K562 (cell line): ENCODE data around the gene GYS1. TPM values are rescaled to one million over a fixed set of nuclear protein-coding genes. Genes with fewer than 3 reads are reported as not detected.

ENCODE experiments used
- ATAC-seq: fragments of 200-7000 bp; cut with Tn5 transposase; 3 replicates; pipeline ENCODE4 v1.9.1; 2020; ENCODE audit warnings: moderate library complexity
- BruUV-seq: library from RNA; stranded (reverse); fragments of 400-500 nt; replicated peaks from 2 replicates; lab custom pipeline; 2021; lab: Mats Ljungman, UMichigan
- CTCF ChIA-PET: fragments of 300-600 bp; formaldehyde crosslinking; extraction: SDS; loops from one replicate; lab custom pipeline; 2021; ENCODE audit warnings: low intra/inter-chr PET ratio; lab: Yijun Ruan, JAX
- POLR2A ChIA-PET: fragments of 300-600, 350-650 bp; sonication (Branson Sonifier 250); formaldehyde crosslinking; extraction: SDS; loops from one replicate; lab custom pipeline; 2021; ENCODE audit warnings: antibody characterized with exemption, inconsistent platforms; lab: Yijun Ruan, JAX
- DNase-seq, 4 experiments: peaks; one replicate each; pipeline versions ENCODE4 v3.0.0 to v3.0.0-alpha.2; 2011 to 2018; ENCODE audit warnings: low spot score in 3 of 4, mixed read lengths in 3 of 4; ENCODE audit errors: extremely low read depth in 1 of 4
- FAIRE-seq: peaks from 2 replicates; lab custom pipeline; 2011; peaks lifted over from hg19 to GRCh38; lab: Jason Lieb, UNC
- H2AFZ ChIP-seq: 2 replicates; pipeline ENCODE4 v1.6.0; 2011; ENCODE audit warnings: low read depth, low read length, control low read depth, inconsistent platforms
- H3K27ac ChIP-seq: fragments of 200-600 bp; 3 replicates; pipeline ENCODE4 v1.8.0; 2011; ENCODE audit warnings: low read depth, mild to moderate bottlenecking, control low read depth, inconsistent platforms, low read length, moderate library complexity, mixed read lengths; ENCODE audit errors: extremely low read depth
- H3K27me3 ChIP-seq, 2 experiments: fragments of 300-600 bp in 1 of 2; 2 replicates in 1 of 2; 3 replicates in 1 of 2; pipeline versions ENCODE4 v1.6.0 to v1.8.0; 2011; ENCODE audit warnings: inconsistent platforms in 2 of 2, low read length in 2 of 2, mild to moderate bottlenecking in 1 of 2, mixed read lengths in 1 of 2, moderate library complexity in 1 of 2; ENCODE audit not compliant: control insufficient read depth in 2 of 2, insufficient read depth in 2 of 2
- H3K36me3 ChIP-seq: fragments of 300-600 bp; 3 replicates; pipeline ENCODE4 v1.8.0; 2011; ENCODE audit warnings: mild to moderate bottlenecking, low read length, inconsistent platforms; ENCODE audit not compliant: control insufficient read depth, insufficient read depth
- H3K4me1 ChIP-seq, 2 experiments: fragments of 200-600 bp in 1 of 2; replicated peaks in 1 of 2; 2 replicates in 1 of 2; 3 replicates in 1 of 2; pipeline versions ENCODE4 v1.5.1 to v1.8.0; 2011; ENCODE audit warnings: inconsistent platforms in 2 of 2, low read length in 2 of 2, mild to moderate bottlenecking in 1 of 2, mixed read lengths in 1 of 2, moderate library complexity in 1 of 2; ENCODE audit not compliant: control insufficient read depth in 2 of 2, insufficient read depth in 2 of 2
- H3K4me2 ChIP-seq: 2 replicates; pipeline ENCODE4 v1.6.1; 2011; ENCODE audit warnings: low read length, control low read depth, inconsistent platforms, mixed read lengths; ENCODE audit not compliant: insufficient read depth
- H3K4me3 ChIP-seq: fragments of 200-600 bp; sonication (generic), shearing (Covaris generic); 2 replicates; pipeline ENCODE4 v1.5.1; 2016; ENCODE audit warnings: control low read depth, inconsistent platforms
- H3K79me2 ChIP-seq: fragments of 200-600 bp; 3 replicates; pipeline ENCODE4 v1.8.0; 2011; ENCODE audit warnings: low read length, inconsistent platforms; ENCODE audit not compliant: control insufficient read depth, insufficient read depth
- H3K9ac ChIP-seq, 2 experiments: 2 replicates each; pipeline versions ENCODE4 v1.6.0 to v1.6.1; 2011; ENCODE audit warnings: low read depth in 2 of 2, low read length in 2 of 2, control low read depth in 1 of 2, inconsistent platforms in 1 of 2, mild to moderate bottlenecking in 1 of 2, mixed read lengths in 1 of 2; ENCODE audit not compliant: insufficient read depth in 1 of 2
- H3K9me1 ChIP-seq: one replicate; pipeline ENCODE4 v1.6.0; 2011; ENCODE audit warnings: inconsistent platforms, mild to moderate bottlenecking, low read length, moderate library complexity; ENCODE audit not compliant: control insufficient read depth, insufficient read depth
- H3K9me3 ChIP-seq: replicated peaks from 2 replicates; pipeline ENCODE4 v1.5.1; 2011; ENCODE audit warnings: low read depth, low read length, inconsistent platforms; ENCODE audit not compliant: control insufficient read depth, insufficient read depth
- H4K20me1 ChIP-seq: replicated peaks from 2 replicates; pipeline ENCODE4 v1.6.1; 2011; ENCODE audit warnings: low read length, inconsistent platforms, mixed read lengths; ENCODE audit not compliant: control insufficient read depth, insufficient read depth
- CSDE1 ChIP-seq, 2 experiments: fragments of 450-650 bp; IDR thresholded peaks; 2 replicates each; pipeline ENCODE4 v1.6.1; 2016; ENCODE audit warnings: mild to moderate bottlenecking in 1 of 2
- DMBX1 ChIP-seq: fragments of 250-450 bp; sonication (Bioruptor Pico); IDR thresholded peaks from 2 replicates; pipeline ENCODE4 v1.8.0; 2022; ENCODE audit warnings: inconsistent platforms, mild to moderate bottlenecking, moderate library complexity, borderline replicate concordance
- E2F5 ChIP-seq: sonication (generic); formaldehyde crosslinking; IDR thresholded peaks from 2 replicates; pipeline ENCODE4 v1.8.0; 2022; ENCODE audit warnings: mild to moderate bottlenecking, missing genetic modification reagents
- FUS ChIP-seq: fragments of 200-400 bp; formaldehyde crosslinking; optimal IDR thresholded peaks from 2 replicates; pipeline ENCODE3; 2017; ENCODE audit warnings: low read depth, low read length
- KLF1 ChIP-seq: fragments of 450-650 bp; IDR thresholded peaks from 2 replicates; pipeline ENCODE4 v1.6.1; 2016; ENCODE audit warnings: missing genetic modification characterization, missing compliant biosample characterization
- MCM5 ChIP-seq: fragments of 450-650 bp; IDR thresholded peaks from 2 replicates; pipeline ENCODE4 v1.6.1; 2016; ENCODE audit warnings: low read depth
- NFATC3 ChIP-seq: fragments of 450-650 bp; IDR thresholded peaks from 2 replicates; pipeline ENCODE4 v1.6.1; 2017; ENCODE audit warnings: mild to moderate bottlenecking
- POLR2A ChIP-seq: fragments of 450-650 bp; conservative IDR thresholded peaks from 2 replicates; pipeline ENCODE4 v1.6.1; 2016
- POLR2G ChIP-seq: fragments of 200-400 bp; formaldehyde crosslinking; IDR thresholded peaks from 2 replicates; pipeline ENCODE4 v1.6.1; 2017; ENCODE audit warnings: low read depth, mild to moderate bottlenecking, antibody characterized with exemption, low read length, moderate library complexity
- RBFOX2 ChIP-seq: fragments of 200-400 bp; formaldehyde crosslinking; IDR thresholded peaks from 2 replicates; pipeline ENCODE4 v1.6.1; 2017; ENCODE audit warnings: low read depth, mild to moderate bottlenecking, low read length, moderate library complexity
- YBX1 ChIP-seq: fragments of 450-650 bp; IDR thresholded peaks from 2 replicates; pipeline ENCODE4 v1.7.1; 2016; ENCODE audit warnings: mild to moderate bottlenecking
- ZNF143 ChIP-seq: sonication (generic); formaldehyde crosslinking; IDR thresholded peaks from 2 replicates; pipeline ENCODE4 v1.9.0; 2022; ENCODE audit warnings: mild to moderate bottlenecking, missing genetic modification reagents
- ZNF408 ChIP-seq: fragments of 250-450 bp; sonication (Bioruptor Pico); IDR thresholded peaks from 2 replicates; pipeline ENCODE4 v1.4.0; 2020; ENCODE audit warnings: low read depth, mild to moderate bottlenecking, moderate library complexity
- ZNF717 ChIP-seq: fragments of 250-450 bp; sonication (Bioruptor Pico); IDR thresholded peaks from 2 replicates; pipeline ENCODE4 v1.5.0; 2021
- WGBS: fragments of 100-300 bp; shearing (Covaris generic); methylation state at CpG from one replicate; pipeline ENCODE4 v1.1.6; 2016; ENCODE audit warnings: low coverage, mixed read lengths; ENCODE audit not compliant: insufficient coverage; ENCODE audit errors: missing lambda C conversion rate; 5-methylcytosine and 5-hydroxymethylcytosine counted together
- in situ Hi-C: fragments of 300-500 bp; cut with MboI; formaldehyde crosslinking; loops from 4 replicates; pipeline ENCODE4 v1.15.0; 2018; ENCODE audit warnings: inconsistent platforms, mixed read lengths
- intact Hi-C: fragments of 100-400 bp; cut with micrococcal nuclease; formaldehyde crosslinking; loops from 2 replicates; pipeline ENCODE4 v1.14.2; 2022
- polyA plus RNA-seq, 8 experiments: library from polyadenylated mRNA; depleted of rRNA in 4 of 8; stranded (reverse) in 5 of 8; unstranded in 3 of 8; fragments of >200 nt; fragmentation: Nextera tagmentation in 2 of 8; fragmentation: Illumina TruSeq in 1 of 8; extraction: Ambion mirVana in 2 of 8; extraction: Trizol in 1 of 8; gene quantifications; 2 replicates each; pipeline versions ENCODE4 v1.2.1 to v1.2.3, GENCODE V29; 2011 to 2014; ENCODE audit warnings: inconsistent platforms in 1 of 8, missing spikeins in 1 of 8
- total RNA-seq, 7 experiments: library from RNA; depleted of rRNA in 6 of 7; stranded (reverse); fragments of >200 nt in 6 of 7; fragmentation: Illumina TruSeq in 2 of 7; extraction: Trizol in 2 of 7; gene quantifications; 2 replicates each; pipeline versions ENCODE4 v1.2.1 to v1.2.3, GENCODE V29; 2011 to 2021; ENCODE audit warnings: low replicate concordance in 1 of 7
- TF ChIP-seq, protein P1 (sequence below): fragments of 450-650 bp; formaldehyde crosslinking; IDR thresholded peaks from 2 replicates; pipeline ENCODE4 v1.4.0; 2020; ENCODE audit warnings: mild to moderate bottlenecking, moderate library complexity
- TF ChIP-seq, protein P2 (sequence below), 2 experiments: fragments of 450-650 bp in 1 of 2; sonication (generic) in 1 of 2; formaldehyde crosslinking in 1 of 2; IDR thresholded peaks in 1 of 2; conservative IDR thresholded peaks in 1 of 2; 2 replicates each; pipeline versions ENCODE4 v1.6.1 to v1.8.1; 2016 to 2023; ENCODE audit warnings: mild to moderate bottlenecking in 2 of 2, moderate library complexity in 2 of 2, inconsistent platforms in 1 of 2, missing genetic modification reagents in 1 of 2

The GYS1 gene
- total and polyA plus RNA-seq, 9 of the 15 experiments (the other 6 are each of a cell fraction or from before 2014, with no cell fraction given), result 1.9 to 31.1 (median 15.2) TPM

- no peak overlapping the region for H3K9ac ChIP-seq
- in situ Hi-C loops (no loop called here), intact Hi-C loops (no loop called here)
- H2AFZ ChIP-seq, result no peak overlapping the region
- no peak for ATAC-seq
- CTCF ChIA-PET, result no interaction called here
- peak; percentile 18; the same call in 1 of the 2 replicates for TF ChIP-seq RBFOX2
- peak; percentile 64 for TF ChIP-seq POLR2G
- no peak for TF ChIP-seq ZNF408 (CRISPR knock-in tag)
- TF ChIP-seq KLF1, result no peak
- TF ChIP-seq CSDE1 (IDR thresholded peaks at IDR 0.05), result no peak
- TF ChIP-seq POLR2A, result 0 out of 2 replicates have a peak, but pooled peaks have one; percentile 3
- TF ChIP-seq, protein P1, sequence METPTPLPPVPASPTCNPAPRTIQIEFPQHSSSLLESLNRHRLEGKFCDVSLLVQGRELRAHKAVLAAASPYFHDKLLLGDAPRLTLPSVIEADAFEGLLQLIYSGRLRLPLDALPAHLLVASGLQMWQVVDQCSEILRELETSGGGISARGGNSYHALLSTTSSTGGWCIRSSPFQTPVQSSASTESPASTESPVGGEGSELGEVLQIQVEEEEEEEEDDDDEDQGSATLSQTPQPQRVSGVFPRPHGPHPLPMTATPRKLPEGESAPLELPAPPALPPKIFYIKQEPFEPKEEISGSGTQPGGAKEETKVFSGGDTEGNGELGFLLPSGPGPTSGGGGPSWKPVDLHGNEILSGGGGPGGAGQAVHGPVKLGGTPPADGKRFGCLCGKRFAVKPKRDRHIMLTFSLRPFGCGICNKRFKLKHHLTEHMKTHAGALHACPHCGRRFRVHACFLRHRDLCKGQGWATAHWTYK (CRISPR knock-in tag), result no peak
- no peak for TF ChIP-seq MCM5
- no peak for TF ChIP-seq FUS
- no peak for TF ChIP-seq ZNF717
- TF ChIP-seq, protein P2, sequence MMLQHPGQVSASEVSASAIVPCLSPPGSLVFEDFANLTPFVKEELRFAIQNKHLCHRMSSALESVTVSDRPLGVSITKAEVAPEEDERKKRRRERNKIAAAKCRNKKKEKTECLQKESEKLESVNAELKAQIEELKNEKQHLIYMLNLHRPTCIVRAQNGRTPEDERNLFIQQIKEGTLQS (IDR thresholded peaks at IDR 0.05), result no peak
- TF ChIP-seq, protein P2 (CRISPR knock-in tag; conservative IDR thresholded peaks at IDR 0.05), result no peak
- no peak for TF ChIP-seq E2F5 (CRISPR knock-in tag)
- no peak for TF ChIP-seq YBX1
- TF ChIP-seq ZNF143 (CRISPR knock-in tag), result no peak
- no peak for TF ChIP-seq NFATC3
- TF ChIP-seq DMBX1 (CRISPR knock-in tag), result no peak
- no peak for FAIRE-seq
- DNase-seq, result no peak
- H3K36me3 ChIP-seq, result peaks cover 64% of the 10 kb centered on the region; the same call in 2 of the 3 replicates
- H3K9me3 ChIP-seq, result no peaks in the 10 kb centered on the region
- no peak overlapping the region for H3K27ac ChIP-seq
- WGBS, result 96% methylated on average over 18 of the region's 18 CpGs
- no peak overlapping the region for H3K4me3 ChIP-seq
- H3K9me1 ChIP-seq, result peaks cover 3% of the 10 kb centered on the region
- peaks cover 9% of the 10 kb centered on the region; the same call in 1 of the 2 replicates for H4K20me1 ChIP-seq
- no peaks in the 10 kb centered on the region for H3K27me3 ChIP-seq
- no peaks in the 10 kb centered on the region for H3K79me2 ChIP-seq
- H3K4me1 ChIP-seq, result peaks cover 15 to 51% of the 10 kb centered on the region in 2 experiments; a peak in 4 of 5 replicates
- H3K4me2 ChIP-seq, result no peak overlapping the region
- POLR2A ChIA-PET, result interaction anchor here (0.8 kb wide), 1 partner anchor 10 kb away, joined by 5 read pairs; no protein-coding TSS in a partner anchor
- BruUV-seq, result no TSS peak
Measured at GRCh38 chr19:49014870-49015255, 21.8 kb upstream of the GYS1 start.
